ENCODE data around the gene RRP15.

RRP15 gene

GRCh38 chr1:218365226-218365999 is 80.3 kb downstream of the RRP15 start:
- Histone ChIP-seq H3K4me3 (IDR thresholded peaks at IDR 0.05; ENCODE audit: insufficient read depth, low read depth, low read length) (no peak overlapping the region), H3K27me3 (ENCODE audit: insufficient read depth, low read depth) (no peaks in the 10 kb centered on the region), H3K9ac (no peak overlapping the region), H3K4me1 (ENCODE audit: low read depth, poor library complexity, severe bottlenecking) (peaks cover 13% of the 10 kb centered on the region), H2AFZ (ENCODE audit: low read depth) (no peak overlapping the region), H3K36me3 (ENCODE audit: insufficient read depth) (no peaks in the 10 kb centered on the region), H3K27ac (no peak overlapping the region), H3K79me2 (ENCODE audit: insufficient read depth, low read depth) (no peaks in the 10 kb centered on the region), H3K4me2 (no peak overlapping the region), H4K20me1 (ENCODE audit: insufficient read depth) (no peaks in the 10 kb centered on the region)
- TF ChIP-seq CTCF (conservative IDR thresholded peaks at IDR 0.05; ENCODE audit: low read depth, low read length) = no peak

- H3K4me2 ChIP-seq = no peak overlapping the region
These were observed 81.4 kb downstream of the RRP15 start for GRCh38 chr1:218366322-218367052.

GRCh38 chr1:218367118-218367517 is 82.0 kb downstream of the RRP15 start:
- Histone ChIP-seq H4K20me1 (ENCODE audit: insufficient read depth) (no peaks in the 10 kb centered on the region), H3K4me3 (IDR thresholded peaks at IDR 0.05; ENCODE audit: insufficient read depth, low read depth, low read length) (no peak overlapping the region), H3K27ac (no peak overlapping the region), H3K36me3 (ENCODE audit: insufficient read depth) (no peaks in the 10 kb centered on the region), H3K9ac (no peak overlapping the region), H2AFZ (ENCODE audit: low read depth) (no peak overlapping the region), H3K4me2 (no peak overlapping the region), H3K4me1 (ENCODE audit: low read depth, poor library complexity, severe bottlenecking) (peaks cover 22% of the 10 kb centered on the region), H3K79me2 (ENCODE audit: insufficient read depth, low read depth) (no peaks in the 10 kb centered on the region), H3K27me3 (ENCODE audit: insufficient read depth, low read depth) (no peaks in the 10 kb centered on the region)
- TF ChIP-seq CTCF (conservative IDR thresholded peaks at IDR 0.05; ENCODE audit: low read depth, low read length) = no peak

More at GRCh38 chr1:218366322-218367052, 81.4 kb downstream of the RRP15 start:
- Histone ChIP-seq H3K79me2 (ENCODE audit: insufficient read depth, low read depth) (no peaks in the 10 kb centered on the region), H3K36me3 (ENCODE audit: insufficient read depth) (no peaks in the 10 kb centered on the region), H4K20me1 (ENCODE audit: insufficient read depth) (no peaks in the 10 kb centered on the region), H3K4me1 (ENCODE audit: low read depth, poor library complexity, severe bottlenecking) (peaks cover 16% of the 10 kb centered on the region), H3K9ac (no peak overlapping the region), H3K27me3 (ENCODE audit: insufficient read depth, low read depth) (no peaks in the 10 kb centered on the region), H3K27ac (no peak overlapping the region), H2AFZ (ENCODE audit: low read depth) (no peak overlapping the region), H3K4me3 (IDR thresholded peaks at IDR 0.05; ENCODE audit: insufficient read depth, low read depth, low read length) (no peak overlapping the region)
- no peak for TF ChIP-seq CTCF (conservative IDR thresholded peaks at IDR 0.05; ENCODE audit: low read depth, low read length)

- Histone ChIP-seq H3K79me2 (ENCODE audit: insufficient read depth, low read depth) (no peaks in the 10 kb centered on the region), H3K4me2 (no peak overlapping the region), H3K4me3 (IDR thresholded peaks at IDR 0.05; ENCODE audit: insufficient read depth, low read depth, low read length) (no peak overlapping the region), H3K27me3 (ENCODE audit: insufficient read depth, low read depth) (no peaks in the 10 kb centered on the region), H3K4me1 (ENCODE audit: low read depth, poor library complexity, severe bottlenecking) (peaks cover 31% of the 10 kb centered on the region), H3K27ac (no peak overlapping the region), H4K20me1 (ENCODE audit: insufficient read depth) (no peaks in the 10 kb centered on the region), H2AFZ (ENCODE audit: low read depth) (no peak overlapping the region), H3K9ac (no peak overlapping the region), H3K36me3 (ENCODE audit: insufficient read depth) (no peaks in the 10 kb centered on the region)
- TF ChIP-seq CTCF (conservative IDR thresholded peaks at IDR 0.05; ENCODE audit: low read depth, low read length) = no peak
These were observed 83.6 kb downstream of the RRP15 start for GRCh38 chr1:218368686-218369085.
